AG09309 (cell line): Measurements from ENCODE around the gene EHBP1.
A peak's percentile ranks its signal among the peaks of the same experiment; 100 is the strongest.

Experiments used
- DNase-seq: peaks from one replicate; pipeline ENCODE4 v3.0.0-alpha.2; 2010; ENCODE audit warnings: low read depth
- H3K4me3 ChIP-seq: 2 replicates; pipeline ENCODE4 v1.5.1; 2011; ENCODE audit warnings: mild to moderate bottlenecking, low read depth, low read length, moderate library complexity; ENCODE audit not compliant: control insufficient read depth
- CTCF ChIP-seq: IDR thresholded peaks from 2 replicates; pipeline ENCODE4 v1.5.1; 2011; ENCODE audit warnings: mild to moderate bottlenecking, low read depth, low read length, inconsistent platforms; ENCODE audit not compliant: insufficient read depth, control insufficient read depth; ENCODE audit errors: missing control alignments

Gene EHBP1

GRCh38 chr2:62731275-62731674 is 25.8 kb downstream of the EHBP1 start:
- no peak overlapping the region for H3K4me3 ChIP-seq
- DNase-seq: no peak
- TF ChIP-seq CTCF: no peak

- no peak for DNase-seq
- TF ChIP-seq CTCF: no peak
- H3K4me3 ChIP-seq: no peak overlapping the region
Observed at GRCh38 chr2:62732262-62732777, 26.8 kb downstream of the EHBP1 start.

- no peak overlapping the region for H3K4me3 ChIP-seq
- no peak for TF ChIP-seq CTCF
- no peak for DNase-seq
Observed at GRCh38 chr2:62733546-62733945, 28.0 kb downstream of the EHBP1 start.

- H3K4me3 ChIP-seq: no peak overlapping the region
- DNase-seq: no peak
- TF ChIP-seq CTCF: no peak
Observed at GRCh38 chr2:62736899-62737559, 31.5 kb downstream of the EHBP1 start.

GRCh38 chr2:62738981-62739936 is 33.7 kb downstream of the EHBP1 start:
- TF ChIP-seq CTCF: no peak
- H3K4me3 ChIP-seq: no peak overlapping the region
- peak; percentile 1 for DNase-seq

- TF ChIP-seq CTCF: no peak
- no peak for DNase-seq
- H3K4me3 ChIP-seq: no peak overlapping the region
Observed at GRCh38 chr2:62740221-62740620, 34.7 kb downstream of the EHBP1 start.
